H1 (cell line): Measurements from ENCODE around the gene BMERB1. TPM values are rescaled to one million over a fixed set of nuclear protein-coding genes. Genes with fewer than 3 reads are reported as not detected.

ENCODE experiments used
- CTCF ChIA-PET: fragments of 300-600 bp; sonication (Branson Sonifier 250); formaldehyde crosslinking; loops from one replicate; lab custom pipeline; 2021; ENCODE audit not compliant: partially characterized antibody; lab: Charles Lee
- POLR2A ChIA-PET: fragments of 300-600 bp; sonication (Branson Sonifier 250); formaldehyde crosslinking; loops from one replicate; lab custom pipeline; 2021; ENCODE audit warnings: inconsistent platforms; ENCODE audit not compliant: partially characterized antibody; lab: Charles Lee
- DNase-seq, 2 experiments: peaks; one replicate each; pipeline versions ENCODE4 v3.0.0 to v3.0.0-alpha.2; 2010 to 2022; ENCODE audit warnings: low spot score in 2 of 2, low read depth in 1 of 2, mixed read lengths in 1 of 2
- FAIRE-seq: peaks from 2 replicates; lab custom pipeline; 2011; peaks lifted over from hg19 to GRCh38; lab: Jason Lieb, UNC
- H2AFZ ChIP-seq: 2 replicates; pipeline ENCODE4 v1.8.1; 2012; ENCODE audit warnings: low read length, inconsistent platforms
- H2AK5ac ChIP-seq: 2 replicates; pipeline ENCODE4 v1.6.1; 2013; ENCODE audit warnings: low read depth, low read length
- H2BK120ac ChIP-seq: replicated peaks from 2 replicates; pipeline ENCODE3; 2013; ENCODE audit warnings: low read depth, low read length, inconsistent platforms
- H2BK12ac ChIP-seq: 2 replicates; pipeline ENCODE4 v1.6.1; 2013; ENCODE audit warnings: low read depth, low read length
- H2BK15ac ChIP-seq: 2 replicates; pipeline ENCODE4 v1.6.1; 2013; ENCODE audit warnings: low read length
- H2BK20ac ChIP-seq: 2 replicates; pipeline ENCODE4 v1.6.1; 2013; ENCODE audit warnings: low read length
- H2BK5ac ChIP-seq: 2 replicates; pipeline ENCODE4 v1.6.1; 2013; ENCODE audit warnings: low read depth, low read length
- H3K14ac ChIP-seq: 2 replicates; pipeline ENCODE4 v1.6.1; 2013; ENCODE audit warnings: inconsistent platforms; ENCODE audit not compliant: insufficient read length
- H3K18ac ChIP-seq: 2 replicates; pipeline ENCODE4 v1.6.1; 2013; ENCODE audit warnings: low read length; ENCODE audit errors: extremely low read depth
- H3K23ac ChIP-seq: 2 replicates; pipeline ENCODE4 v1.6.1; 2013; ENCODE audit warnings: inconsistent platforms; ENCODE audit not compliant: insufficient read length
- H3K23me2 ChIP-seq: 2 replicates; pipeline ENCODE4 v1.6.1; 2013; ENCODE audit warnings: low read depth, low read length
- H3K27ac ChIP-seq: 2 replicates; pipeline ENCODE4 v1.6.1; 2011; ENCODE audit warnings: low read depth, low read length, inconsistent platforms
- H3K27me3 ChIP-seq, 4 experiments: replicated peaks in 1 of 4; 1 replicate in 1 of 4; 2 replicates in 3 of 4; pipeline versions ENCODE4 v1.6.1 to v1.8.1; 2011 to 2013; ENCODE audit warnings: low read length in 3 of 4, mild to moderate bottlenecking in 3 of 4, inconsistent platforms in 2 of 4, mixed read lengths in 2 of 4, moderate library complexity in 1 of 4; ENCODE audit not compliant: control insufficient read depth in 3 of 4, insufficient read depth in 3 of 4; ENCODE audit errors: extremely low read depth in 1 of 4
- H3K36me3 ChIP-seq, 4 experiments: 2 replicates each; pipeline versions ENCODE4 v1.6.1 to v1.8.1; 2011 to 2013; ENCODE audit warnings: mild to moderate bottlenecking in 4 of 4, low read length in 3 of 4, moderate library complexity in 2 of 4, control low read depth in 1 of 4, inconsistent platforms in 1 of 4; ENCODE audit not compliant: insufficient read depth in 4 of 4, control insufficient read depth in 2 of 4
- H3K4ac ChIP-seq: replicated peaks from 2 replicates; pipeline ENCODE3; 2013; ENCODE audit warnings: low read length, low read depth, mixed read lengths, inconsistent platforms; ENCODE audit not compliant: insufficient read length
- H3K4me1 ChIP-seq, 4 experiments: replicated peaks in 1 of 4; 1 replicate in 1 of 4; 2 replicates in 3 of 4; pipeline versions ENCODE4 v1.6.1 to v1.8.1; 2011 to 2013; ENCODE audit warnings: low read length in 3 of 4, inconsistent platforms in 2 of 4, mixed read lengths in 1 of 4; ENCODE audit not compliant: insufficient read depth in 4 of 4, control insufficient read depth in 3 of 4
- H3K4me2 ChIP-seq, 2 experiments: 2 replicates each; pipeline versions ENCODE4 v1.6.1 to v1.8.1; 2011 to 2013; ENCODE audit warnings: low read depth in 2 of 2, low read length in 2 of 2, control low read depth in 1 of 2, inconsistent platforms in 1 of 2, mild to moderate bottlenecking in 1 of 2; ENCODE audit not compliant: insufficient read depth in 1 of 2
- H3K4me3 ChIP-seq, 4 experiments: fragments of 200-600, 300-600 bp in 1 of 4; sonication (generic), shearing (Covaris generic), sonication (Bioruptor Twin) in 1 of 4; 2 replicates each; pipeline versions ENCODE4 v1.5.1 to v1.8.1; 2011 to 2016; ENCODE audit warnings: low read length in 4 of 4, low read depth in 3 of 4, control low read depth in 2 of 4, inconsistent platforms in 2 of 4, mild to moderate bottlenecking in 2 of 4, mixed read lengths in 1 of 4, moderate library complexity in 1 of 4; ENCODE audit not compliant: insufficient read depth in 2 of 4; ENCODE audit errors: extremely low read depth in 1 of 4
- H3K56ac ChIP-seq: replicated peaks from 2 replicates; pipeline ENCODE3; 2013; ENCODE audit warnings: low read depth, mild to moderate bottlenecking, mixed read lengths, low read length, inconsistent platforms; ENCODE audit not compliant: insufficient read length
- H3K79me1 ChIP-seq: 2 replicates; pipeline ENCODE4 v1.6.1; 2013; ENCODE audit warnings: low read depth, low read length, control low read depth
- H3K79me2 ChIP-seq, 2 experiments: 2 replicates each; pipeline versions ENCODE4 v1.6.1 to v1.8.1; 2012 to 2013; ENCODE audit warnings: low read length in 2 of 2, mild to moderate bottlenecking in 2 of 2, inconsistent platforms in 1 of 2; ENCODE audit not compliant: insufficient read depth in 2 of 2, control insufficient read depth in 1 of 2
- H3K9ac ChIP-seq, 4 experiments: replicated peaks in 1 of 4; 1 replicate in 1 of 4; 2 replicates in 3 of 4; pipeline versions ENCODE4 v1.6.1 to v1.8.1; 2011 to 2013; ENCODE audit warnings: low read depth in 3 of 4, low read length in 3 of 4, control low read depth in 2 of 4, mild to moderate bottlenecking in 2 of 4, moderate library complexity in 2 of 4, inconsistent platforms in 1 of 4; ENCODE audit errors: extremely low read depth in 1 of 4
- H3K9me3 ChIP-seq, 2 experiments: 2 replicates each; pipeline versions ENCODE4 v1.6.1 to v1.8.1; 2012 to 2013; ENCODE audit warnings: mild to moderate bottlenecking in 2 of 2, moderate library complexity in 2 of 2, control low read depth in 1 of 2, inconsistent platforms in 1 of 2, low read depth in 1 of 2, low read length in 1 of 2, mixed read lengths in 1 of 2; ENCODE audit not compliant: insufficient read depth in 2 of 2
- H4K20me1 ChIP-seq, 2 experiments: replicated peaks in 1 of 2; 2 replicates each; pipeline versions ENCODE3 to v1.8.1; 2011 to 2013; ENCODE audit warnings: inconsistent platforms in 2 of 2, low read length in 2 of 2, mild to moderate bottlenecking in 1 of 2; ENCODE audit not compliant: insufficient read depth in 2 of 2, control insufficient read depth in 1 of 2
- H4K5ac ChIP-seq: 2 replicates; pipeline ENCODE4 v1.6.1; 2013; ENCODE audit warnings: low read length, low read depth, mixed read lengths, inconsistent platforms; ENCODE audit not compliant: insufficient read length
- H4K8ac ChIP-seq: 2 replicates; pipeline ENCODE4 v1.8.0; 2013; ENCODE audit warnings: mild to moderate bottlenecking, moderate library complexity, low read length, inconsistent platforms; ENCODE audit not compliant: insufficient read depth; ENCODE audit errors: extremely low read depth
- H4K91ac ChIP-seq: replicated peaks from 2 replicates; pipeline ENCODE3; 2013; ENCODE audit warnings: low read length, mixed read lengths, inconsistent platforms; ENCODE audit not compliant: insufficient read length
- FOSL1 ChIP-seq: IDR thresholded peaks from 2 replicates; pipeline ENCODE4 v1.6.1; 2011; ENCODE audit warnings: mild to moderate bottlenecking, low read depth, low read length, moderate library complexity; ENCODE audit not compliant: insufficient read depth
- WGBS, 2 experiments: shearing (Covaris generic) in 1 of 2; methylation state at CpG; one replicate each; pipeline versions ENCODE4 v1.1.6 to v1.1.7; 2013 to 2015; ENCODE audit warnings: low lambda C conversion rate in 2 of 2, mixed read lengths in 2 of 2, inconsistent platforms in 1 of 2, low coverage in 1 of 2, missing lambda C conversion rate in 1 of 2; ENCODE audit not compliant: insufficient replicate concordance in 2 of 2, insufficient coverage in 1 of 2, insufficient read length in 1 of 2; ENCODE audit errors: extremely low coverage in 1 of 2, missing lambda C conversion rate in 1 of 2; 5-methylcytosine and 5-hydroxymethylcytosine counted together
- polyA plus RNA-seq, 7 experiments: library from polyadenylated mRNA; depleted of rRNA in 3 of 7; stranded (reverse) in 5 of 7; unstranded in 2 of 7; fragments of >200 nt in 5 of 7; fragments of 200-250 nt in 2 of 7; gene quantifications; 1 replicate in 5 of 7; 2 replicates in 1 of 7; 4 replicates in 1 of 7; pipeline versions ENCODE4 v1.2.1 to v1.2.3, GENCODE V29; 2011 to 2013; ENCODE audit warnings: missing spikeins in 2 of 7, mixed read lengths in 2 of 7
- total RNA-seq: library from RNA; stranded (reverse); fragmentation: NEBNext Ultra II Directional; extraction: Animal tissue kit (Norgen Biotek cat#: 25700); gene quantifications from 2 replicates; pipeline ENCODE4 v1.2.1, GENCODE V29; 2021

Gene BMERB1
- total and polyA plus RNA-seq, 2 of the 8 experiments (the other 6 are each of a cell fraction or from before 2014, with no cell fraction given): 23.5 to 27.1 TPM

- CTCF ChIA-PET: interaction anchor here (1.3 kb wide), 1 partner anchor 15 kb away, joined by 4 read pairs; no protein-coding TSS in a partner anchor
- WGBS, 2 experiments: 94% methylated on average over 5 of the region's 6 CpGs; no CpG with 5 or more reads in 1 of the 2 experiments
- H3K36me3 ChIP-seq: no peaks in the 10 kb centered on the region
- H2BK20ac ChIP-seq: no peak overlapping the region
- no peak overlapping the region for H2BK15ac ChIP-seq
- H3K9me3 ChIP-seq: no peaks in the 10 kb centered on the region
- POLR2A ChIA-PET: no interaction called here
- H3K14ac ChIP-seq: no peak overlapping the region
- H3K9ac ChIP-seq: no peak overlapping the region
- H3K18ac ChIP-seq: no peak overlapping the region
- no peak overlapping the region for H3K4me3 ChIP-seq
- no peak for FAIRE-seq
- no peak overlapping the region for H2BK12ac ChIP-seq
- no peak overlapping the region for H3K27ac ChIP-seq
- no peaks in the 10 kb centered on the region for H3K23me2 ChIP-seq
- no peaks in the 10 kb centered on the region for H3K27me3 ChIP-seq
- no peak overlapping the region for H2BK5ac ChIP-seq
- H4K5ac ChIP-seq: no peak overlapping the region
- no peak overlapping the region for H2AFZ ChIP-seq
- no peak for DNase-seq
- H2BK120ac ChIP-seq: no peak overlapping the region
- H3K4me2 ChIP-seq: no peak overlapping the region
- H3K4me1 ChIP-seq: peaks cover 0 to 10% (median 5%) of the 10 kb centered on the region in 4 experiments; a peak in 2 of 7 replicates
- H3K23ac ChIP-seq: no peak overlapping the region
- H2AK5ac ChIP-seq: no peak overlapping the region; the same call in 1 of the 2 replicates
- no peak overlapping the region for H3K4ac ChIP-seq
- no peak overlapping the region for H4K8ac ChIP-seq
- TF ChIP-seq FOSL1: no peak
- H3K56ac ChIP-seq: no peak overlapping the region
- no peaks in the 10 kb centered on the region for H3K79me2 ChIP-seq
- H4K20me1 ChIP-seq: no peaks in the 10 kb centered on the region
- no peak overlapping the region for H4K91ac ChIP-seq
- no peaks in the 10 kb centered on the region for H3K79me1 ChIP-seq
Measured at GRCh38 chr16:15535772-15536171, 101.4 kb downstream of the BMERB1 start.
